Left ventricle myocardium inferior (tissue), 1 donor: ENCODE results near the gene AOAH. TPM values are rescaled to one million over a fixed set of nuclear protein-coding genes. Genes with fewer than 3 reads are reported as not detected.

ENCODE experiments used
- DNase-seq: peaks from one replicate; pipeline ENCODE4 v3.0.0-alpha.2; 2020
- H3K27ac ChIP-seq: fragments of 200-600 bp; replicated peaks from 2 replicates; pipeline ENCODE4 v1.8.0; 2021
- H3K27me3 ChIP-seq: fragments of 200-600 bp; 2 replicates; pipeline ENCODE4 v1.8.0; 2021; ENCODE audit warnings: low read depth
- H3K36me3 ChIP-seq: fragments of 200-600 bp; 2 replicates; pipeline ENCODE4 v1.8.0; 2021
- H3K4me1 ChIP-seq: fragments of 200-600 bp; 2 replicates; pipeline ENCODE4 v1.8.0; 2021
- H3K4me3 ChIP-seq: fragments of 200-600 bp; 2 replicates; pipeline ENCODE4 v1.8.0; 2021; ENCODE audit warnings: mild to moderate bottlenecking, moderate library complexity
- H3K9me3 ChIP-seq: fragments of 200-600 bp; replicated peaks from 2 replicates; pipeline ENCODE4 v1.8.0; 2021
- CTCF ChIP-seq: fragments of 200-600 bp; IDR thresholded peaks from 2 replicates; pipeline ENCODE4 v1.8.0; 2021; ENCODE audit warnings: antibody characterized with exemption, mild to moderate bottlenecking, borderline replicate concordance
- intact Hi-C: fragments of 100-400 bp; cut with micrococcal nuclease; formaldehyde crosslinking; loops from one replicate; pipeline ENCODE4 v1.11.0; 2022
- long read RNA-seq: library from polyadenylated mRNA; unstranded; transcript quantifications from one replicate; pipeline ENCODE4 v2.0.0, GENCODE V29; 2021
- total RNA-seq: library from RNA; stranded (reverse); fragmentation: NEBNext Ultra II Directional; extraction: Animal tissue kit (Norgen Biotek cat#: 25700); gene quantifications from one replicate; pipeline ENCODE4 v1.2.1, GENCODE V29; 2021
- donor health status: DM: no; HTN: yes; CAD: no; lungs with severe emphysema.

Gene AOAH
- 1.9 TPM for total RNA-seq
- long read RNA-seq, partial matches to known transcripts, result 0 of 1 reads
- long read RNA-seq, other reads (novel, unspliced or antisense), result 1 of 1 reads

GRCh38 chr7:36723951-36724664 lies at the start of gene AOAH:
Gene AOAH (minus strand): TSS chr7:36724494. CDS start chr7:36724148, 346 bp downstream.
- intact Hi-C loops, result no loop called here
- no peaks in the 10 kb centered on the region for H3K4me1 ChIP-seq
- H3K36me3 ChIP-seq, result no peaks in the 10 kb centered on the region
- TF ChIP-seq CTCF, result no peak
- H3K27me3 ChIP-seq, result no peaks in the 10 kb centered on the region
- peak; percentile 55 for DNase-seq
- peaks cover 7% of the 10 kb centered on the region for H3K9me3 ChIP-seq
- H3K4me3 ChIP-seq, result peak within 1 kb of the TSS; percentile 34
- peak within 1 kb of the TSS; percentile 9 for H3K27ac ChIP-seq

GRCh38 chr7:36766451-36766850 lies 42.2 kb upstream of the AOAH start:
- Histone ChIP-seq H3K9me3 (no peaks in the 10 kb centered on the region), H3K36me3 (no peaks in the 10 kb centered on the region), H3K27ac (no peak overlapping the region), H3K4me1 (no peaks in the 10 kb centered on the region), H3K27me3 (no peaks in the 10 kb centered on the region), H3K4me3 (no peak overlapping the region)
- DNase-seq, result no peak
- TF ChIP-seq CTCF, result no peak
- intact Hi-C loops, result no loop called here

- Histone ChIP-seq H3K36me3 (no peaks in the 10 kb centered on the region), H3K27ac (no peak overlapping the region), H3K9me3 (no peaks in the 10 kb centered on the region), H3K27me3 (no peaks in the 10 kb centered on the region), H3K4me3 (no peak overlapping the region), H3K4me1 (no peaks in the 10 kb centered on the region)
- intact Hi-C loops, result no loop called here
- DNase-seq, result no peak
- no peak for TF ChIP-seq CTCF
These were observed 41.3 kb upstream of the AOAH start for GRCh38 chr7:36765605-36766004.

- Histone ChIP-seq H3K27ac (no peak overlapping the region), H3K27me3 (no peaks in the 10 kb centered on the region), H3K4me3 (no peak overlapping the region), H3K36me3 (no peaks in the 10 kb centered on the region), H3K4me1 (peaks cover 3% of the 10 kb centered on the region), H3K9me3 (no peaks in the 10 kb centered on the region)
- no peak for TF ChIP-seq CTCF
- DNase-seq, result no peak
- intact Hi-C loops, result no loop called here
These were observed 40.6 kb upstream of the AOAH start for GRCh38 chr7:36764929-36765328.

GRCh38 chr7:36763132-36763816 lies 39.0 kb upstream of the AOAH start:
- intact Hi-C loops, result no loop called here
- no peak overlapping the region for H3K4me3 ChIP-seq
- H3K36me3 ChIP-seq, result no peaks in the 10 kb centered on the region
- H3K4me1 ChIP-seq, result peaks cover 4% of the 10 kb centered on the region
- H3K27ac ChIP-seq, result no peak overlapping the region
- TF ChIP-seq CTCF, result no peak
- no peak for DNase-seq
- H3K27me3 ChIP-seq, result no peaks in the 10 kb centered on the region
- no peaks in the 10 kb centered on the region for H3K9me3 ChIP-seq
